HEK293 (cell line): ENCODE results near the gene SUFU.

Experiments
- CTCF ChIA-PET: fragments of 350-600 bp; formaldehyde crosslinking; extraction: SDS; loops from one replicate; lab custom pipeline; 2021; ENCODE audit warnings: antibody characterized with exemption; lab: Yijun Ruan, JAX
- POLR2A ChIA-PET: fragments of 300-600 bp; formaldehyde crosslinking; extraction: SDS; loops from one replicate; lab custom pipeline; 2020; ENCODE audit warnings: antibody characterized with exemption, inconsistent platforms; lab: Yijun Ruan, JAX
- H3K27ac ChIP-seq: fragments of 200-500 bp; sonication (Bioruptor generic); 2 replicates; pipeline ENCODE4 v1.5.1; 2014; ENCODE audit warnings: low read depth, low read length, control low read depth, inconsistent platforms; ENCODE audit errors: extremely low read depth
- H3K36me3 ChIP-seq, 2 experiments: fragments of 200-500 bp in 1 of 2; sonication (Bioruptor generic) in 1 of 2; 1 replicate in 1 of 2; 2 replicates in 1 of 2; pipeline ENCODE4 v1.5.1; 2014 to 2017; ENCODE audit warnings: inconsistent platforms in 2 of 2, low read length in 2 of 2; ENCODE audit not compliant: control insufficient read depth in 2 of 2, insufficient read depth in 1 of 2
- H3K4me1 ChIP-seq: fragments of 200-500 bp; sonication (Bioruptor generic); 2 replicates; pipeline ENCODE4 v1.5.1; 2014; ENCODE audit warnings: mild to moderate bottlenecking, low read length, inconsistent platforms; ENCODE audit not compliant: control insufficient read depth, insufficient read depth
- H3K4me3 ChIP-seq: 2 replicates; pipeline ENCODE4 v1.5.1; 2011; ENCODE audit warnings: low read depth, mild to moderate bottlenecking, control low read depth, low read length, moderate library complexity
- H3K9me3 ChIP-seq: fragments of 200-500 bp; sonication (Bioruptor generic); 2 replicates; pipeline ENCODE4 v1.5.1; 2014; ENCODE audit warnings: low read depth, low read length, inconsistent platforms; ENCODE audit not compliant: control insufficient read depth, insufficient read depth
- ATF2 ChIP-seq: fragments of 450-650 bp; formaldehyde crosslinking; IDR thresholded peaks from 2 replicates; pipeline ENCODE4 v1.5.1; 2016; ENCODE audit warnings: missing biosample characterization, missing genetic modification characterization, low read depth
- KLF17 ChIP-seq: fragments of 450-650 bp; formaldehyde crosslinking; IDR thresholded peaks from 2 replicates; pipeline ENCODE4 v1.5.1; 2016; ENCODE audit warnings: missing biosample characterization, missing genetic modification characterization
- OSR2 ChIP-seq: fragments of 450-650 bp; formaldehyde crosslinking; IDR thresholded peaks from 2 replicates; pipeline ENCODE4 v1.5.1; 2016; ENCODE audit warnings: missing biosample characterization, missing genetic modification characterization
- PRDM10 ChIP-seq: fragments of 450-650 bp; formaldehyde crosslinking; IDR thresholded peaks from 2 replicates; pipeline ENCODE4 v1.5.1; 2016; ENCODE audit warnings: missing biosample characterization, missing genetic modification characterization
- ZBTB1 ChIP-seq: fragments of 450-650 bp; formaldehyde crosslinking; IDR thresholded peaks from 2 replicates; pipeline ENCODE4 v1.5.1; 2016; ENCODE audit warnings: missing biosample characterization, missing genetic modification characterization
- ZBTB20 ChIP-seq: fragments of 450-650 bp; formaldehyde crosslinking; IDR thresholded peaks from 2 replicates; pipeline ENCODE4 v1.5.1; 2016; ENCODE audit warnings: missing biosample characterization, missing genetic modification characterization
- ZBTB44 ChIP-seq: fragments of 450-650 bp; IDR thresholded peaks from 2 replicates; pipeline ENCODE4 v1.5.1; 2018; ENCODE audit warnings: missing biosample characterization, mild to moderate bottlenecking, missing genetic modification characterization
- ZBTB48 ChIP-seq: fragments of 450-650 bp; formaldehyde crosslinking; IDR thresholded peaks from 2 replicates; pipeline ENCODE4 v1.5.1; 2016; ENCODE audit warnings: missing biosample characterization, missing genetic modification characterization
- ZFHX2 ChIP-seq: fragments of 450-650 bp; formaldehyde crosslinking; conservative IDR thresholded peaks from 2 replicates; pipeline ENCODE4 v1.5.1; 2016; ENCODE audit warnings: missing biosample characterization, missing genetic modification characterization
- ZNF112 ChIP-seq: fragments of 450-650 bp; formaldehyde crosslinking; IDR thresholded peaks from 2 replicates; pipeline ENCODE4 v1.5.0; 2017; ENCODE audit warnings: missing biosample characterization, missing genetic modification characterization
- ZNF114 ChIP-seq: fragments of 450-650 bp; formaldehyde crosslinking; IDR thresholded peaks from 2 replicates; pipeline ENCODE4 v1.5.0; 2017; ENCODE audit warnings: missing biosample characterization, missing genetic modification characterization
- ZNF248 ChIP-seq: fragments of 450-650 bp; formaldehyde crosslinking; IDR thresholded peaks from 2 replicates; pipeline ENCODE4 v1.5.1; 2017; ENCODE audit warnings: missing biosample characterization, missing genetic modification characterization
- ZNF426 ChIP-seq: fragments of 450-650 bp; formaldehyde crosslinking; IDR thresholded peaks from 2 replicates; pipeline ENCODE4 v1.5.1; 2017; ENCODE audit warnings: missing biosample characterization, missing genetic modification characterization, mild to moderate bottlenecking, inconsistent platforms, moderate library complexity
- ZNF513 ChIP-seq: fragments of 450-650 bp; IDR thresholded peaks from 2 replicates; pipeline ENCODE4 v1.5.1; 2018; ENCODE audit warnings: missing biosample characterization, missing genetic modification characterization
- ZNF521 ChIP-seq: fragments of 450-650 bp; formaldehyde crosslinking; IDR thresholded peaks from 2 replicates; pipeline ENCODE4 v1.5.1; 2017; ENCODE audit warnings: missing biosample characterization, mild to moderate bottlenecking, missing genetic modification characterization
- ZNF555 ChIP-seq: fragments of 450-650 bp; formaldehyde crosslinking; conservative IDR thresholded peaks from 2 replicates; pipeline ENCODE4 v1.5.1; 2017; ENCODE audit warnings: missing biosample characterization, mild to moderate bottlenecking, missing genetic modification characterization, inconsistent platforms
- ZNF629 ChIP-seq: fragments of 450-650 bp; formaldehyde crosslinking; IDR thresholded peaks from 2 replicates; pipeline ENCODE4 v1.5.1; 2017; ENCODE audit warnings: missing biosample characterization, missing genetic modification characterization
- ZNF670 ChIP-seq: fragments of 450-650 bp; formaldehyde crosslinking; IDR thresholded peaks from 2 replicates; pipeline ENCODE4 v1.5.1; 2016; ENCODE audit warnings: missing biosample characterization, missing genetic modification characterization, low read depth
- ZNF791 ChIP-seq: fragments of 450-650 bp; formaldehyde crosslinking; IDR thresholded peaks from 2 replicates; pipeline ENCODE4 v1.5.1; 2016; ENCODE audit warnings: missing biosample characterization, missing genetic modification characterization
- TF ChIP-seq, protein P1 (sequence below): fragments of 450-650 bp; formaldehyde crosslinking; IDR thresholded peaks from 2 replicates; pipeline ENCODE4 v1.5.1; 2016; ENCODE audit warnings: missing biosample characterization, missing genetic modification characterization

SUFU gene

GRCh38 chr10:102538811-102539210 is 35.0 kb downstream of the SUFU start:
- POLR2A ChIA-PET = no interaction called here
- Histone ChIP-seq H3K9me3 (no peaks in the 10 kb centered on the region), H3K36me3 (no peaks in the 10 kb centered on the region; a peak in 1 of 3 replicates), H3K4me1 (no peaks in the 10 kb centered on the region), H3K27ac (no peak overlapping the region), H3K4me3 (no peak overlapping the region)
- TF ChIP-seq ZBTB44 (tag by site-specific recombination) (no peak), ZNF248 (tag by site-specific recombination) (no peak), PRDM10 (no peak), OSR2 (tag by site-specific recombination) (no peak), ZNF629 (tag by site-specific recombination) (no peak), ZNF112 (tag by site-specific recombination) (no peak), ZNF555 (no peak), ZNF791 (tag by site-specific recombination) (no peak), ZBTB48 (tag by site-specific recombination) (no peak)
- TF ChIP-seq, protein P1, sequence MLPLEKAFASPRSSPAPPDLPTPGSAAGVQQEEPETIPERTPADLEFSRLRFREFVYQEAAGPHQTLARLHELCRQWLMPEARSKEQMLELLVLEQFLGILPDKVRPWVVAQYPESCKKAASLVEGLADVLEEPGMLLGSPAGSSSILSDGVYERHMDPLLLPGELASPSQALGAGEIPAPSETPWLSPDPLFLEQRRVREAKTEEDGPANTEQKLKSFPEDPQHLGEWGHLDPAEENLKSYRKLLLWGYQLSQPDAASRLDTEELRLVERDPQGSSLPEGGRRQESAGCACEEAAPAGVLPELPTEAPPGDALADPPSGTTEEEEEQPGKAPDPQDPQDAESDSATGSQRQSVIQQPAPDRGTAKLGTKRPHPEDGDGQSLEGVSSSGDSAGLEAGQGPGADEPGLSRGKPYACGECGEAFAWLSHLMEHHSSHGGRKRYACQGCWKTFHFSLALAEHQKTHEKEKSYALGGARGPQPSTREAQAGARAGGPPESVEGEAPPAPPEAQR = no peak
- CTCF ChIA-PET = no interaction called here

DNA sequence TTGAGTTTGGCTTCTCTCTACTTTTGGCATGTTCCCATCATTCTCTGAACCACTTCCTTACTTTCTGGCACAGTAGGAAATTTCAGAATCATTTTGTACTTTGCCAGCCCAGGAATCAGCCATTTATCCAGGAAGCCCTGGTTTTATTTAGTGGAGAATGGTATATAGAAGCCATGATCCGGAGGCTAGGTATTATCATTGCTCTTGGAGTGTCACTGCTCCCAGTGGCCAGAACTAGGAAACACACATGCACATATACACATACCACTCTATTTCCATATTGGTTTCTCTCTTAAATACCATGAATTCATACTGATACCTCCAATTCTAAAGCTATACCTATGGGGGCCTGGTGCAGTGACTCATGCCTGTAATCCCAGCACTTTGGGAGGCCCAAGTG is 36.3 kb downstream of the SUFU start:
- TF ChIP-seq ZBTB20 = peak; percentile 51; the same call in 1 of the 2 replicates
- TF ChIP-seq ZFHX2 (tag by site-specific recombination) = no peak
- TF ChIP-seq, all 188 proteins: peak for 1
- ChIA-PET POLR2A (no interaction called here), CTCF (interaction anchor here (0.6 to 1.4 kb wide), 2 partner anchors 22 to 35 kb away, joined by 3 to 6 read pairs; partner anchors contain the start of gene SUFU)
- no peaks in the 10 kb centered on the region; a peak in 1 of 3 replicates for H3K36me3 ChIP-seq
- no peak overlapping the region for H3K27ac ChIP-seq
- no peak overlapping the region for H3K4me3 ChIP-seq
- no peaks in the 10 kb centered on the region for H3K9me3 ChIP-seq
- no peaks in the 10 kb centered on the region for H3K4me1 ChIP-seq

DNA sequence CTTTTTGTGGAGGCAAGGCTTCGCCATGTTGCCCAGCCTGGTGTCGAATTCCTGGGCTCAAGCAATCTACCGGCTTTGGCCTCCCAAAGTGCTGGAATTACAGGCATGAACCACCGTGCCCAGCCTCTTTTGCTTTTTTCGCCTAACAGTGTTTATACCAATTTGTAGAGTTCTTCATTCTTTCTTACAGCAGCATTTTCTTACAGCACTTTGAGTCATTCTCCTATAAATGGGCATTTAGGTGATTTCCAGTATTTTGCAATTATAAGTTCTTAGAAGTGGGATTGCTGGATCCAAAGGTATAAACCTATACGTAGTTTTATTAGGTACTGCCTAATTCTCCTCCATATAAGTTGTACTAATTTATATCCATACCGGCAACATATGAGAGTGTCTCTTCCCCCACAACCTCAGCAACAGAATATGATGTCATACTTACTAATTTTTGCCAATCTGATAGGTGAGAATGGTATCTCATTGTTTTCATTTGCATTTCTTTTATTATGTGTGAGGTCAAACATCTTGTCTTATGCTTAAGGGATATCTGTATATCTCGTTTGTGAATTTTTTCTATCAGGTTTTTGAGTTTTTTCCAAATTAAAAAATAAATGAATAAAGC is 39.1 kb downstream of the SUFU start:
- no peaks in the 10 kb centered on the region for H3K4me1 ChIP-seq
- CTCF ChIA-PET = no interaction called here
- no peak overlapping the region for H3K4me3 ChIP-seq
- no peaks in the 10 kb centered on the region; a peak in 1 of 3 replicates for H3K36me3 ChIP-seq
- no peak overlapping the region for H3K27ac ChIP-seq
- H3K9me3 ChIP-seq = no peaks in the 10 kb centered on the region
- POLR2A ChIA-PET = no interaction called here
- peak; percentile 58 for TF ChIP-seq ZNF629 (tag by site-specific recombination)
- TF ChIP-seq ZNF521 = no peak
- no peak for TF ChIP-seq ZBTB1
- TF ChIP-seq ATF2 = peak; percentile 81
- no peak for TF ChIP-seq ZNF114 (tag by site-specific recombination)
- TF ChIP-seq ZNF670 (tag by site-specific recombination) = no peak
- no peak for TF ChIP-seq ZNF426 (tag by site-specific recombination)
- TF ChIP-seq KLF17 (tag by site-specific recombination) = no peak
- TF ChIP-seq ZNF513 (tag by site-specific recombination) = no peak
